KBM-7 (cell line): ENCODE results near the gene ASTN2.
A peak's percentile ranks its signal among the peaks of the same experiment; 100 is the strongest.

Experiments
- DNase-seq: peaks from one replicate; pipeline ENCODE4 v3.0.0-alpha.2; 2015
- in situ Hi-C: fragments of 300-500 bp; cut with MboI; formaldehyde crosslinking; loops from 2 replicates; pipeline ENCODE4 v1.14.3; 2020; ENCODE audit warnings: low sequenced_read_pairs, low pct_unique_long_range_greater_than_20kb, mixed read lengths

The ASTN2 gene

DNA sequence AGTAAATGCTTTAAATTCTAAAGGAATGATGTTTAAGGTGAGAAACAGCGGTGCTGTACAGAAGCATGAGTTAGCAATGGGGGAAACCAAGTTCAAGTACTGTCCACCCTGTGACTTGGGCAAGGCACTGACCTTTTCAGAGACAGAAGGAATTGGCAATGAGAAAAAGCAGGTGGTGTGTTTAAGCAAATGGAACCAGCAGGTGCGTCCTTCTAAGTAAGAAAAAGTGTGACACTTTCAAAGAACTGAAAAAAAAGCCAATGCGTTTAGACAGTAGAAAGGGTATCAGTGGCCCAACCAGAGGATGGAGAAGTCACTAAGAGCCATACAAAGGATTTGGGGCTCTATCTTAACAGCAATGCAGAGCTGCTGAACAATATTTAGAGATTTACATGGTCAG is 1010.6 kb downstream of the ASTN2 start:
- in situ Hi-C loops: no loop called here
- DNase-seq: no peak

DNA sequence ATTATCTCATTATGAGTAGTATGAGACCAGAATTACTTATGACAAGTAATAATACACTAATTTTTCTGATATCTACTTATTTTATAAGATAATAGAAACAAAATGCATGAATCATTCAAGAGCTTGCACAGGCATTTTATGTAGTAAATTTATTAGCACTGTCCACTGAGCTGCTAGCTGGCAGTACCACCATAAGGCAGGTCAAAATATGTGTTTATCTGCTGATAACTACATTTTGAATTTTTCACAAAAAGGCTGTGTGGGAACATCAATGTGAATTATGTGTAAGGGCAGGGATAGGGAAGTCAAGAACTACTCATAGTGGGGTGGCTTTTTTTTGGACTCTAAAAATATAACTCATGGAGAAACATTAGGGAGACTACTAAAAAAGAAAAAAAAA is 1011.7 kb downstream of the ASTN2 start:
- in situ Hi-C loops: no loop called here
- no peak for DNase-seq

DNA sequence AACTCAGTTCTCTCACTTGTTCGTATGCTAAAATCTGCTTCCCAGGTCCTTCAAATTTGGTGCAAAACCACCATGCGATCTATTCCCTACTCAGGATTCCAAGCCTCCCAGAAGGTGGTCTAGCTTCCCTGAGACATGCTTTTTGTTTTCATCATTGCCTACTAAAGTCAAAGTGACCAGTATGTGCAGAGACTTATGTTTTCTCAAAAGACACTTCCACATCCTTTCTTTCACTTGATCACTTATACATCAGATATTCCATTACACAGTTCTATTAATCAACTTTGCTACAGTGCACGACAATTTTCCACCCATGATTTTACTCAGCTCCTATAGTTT is 1019.2 kb downstream of the ASTN2 start:
- no peak for DNase-seq
- in situ Hi-C loops: no loop called here

DNA sequence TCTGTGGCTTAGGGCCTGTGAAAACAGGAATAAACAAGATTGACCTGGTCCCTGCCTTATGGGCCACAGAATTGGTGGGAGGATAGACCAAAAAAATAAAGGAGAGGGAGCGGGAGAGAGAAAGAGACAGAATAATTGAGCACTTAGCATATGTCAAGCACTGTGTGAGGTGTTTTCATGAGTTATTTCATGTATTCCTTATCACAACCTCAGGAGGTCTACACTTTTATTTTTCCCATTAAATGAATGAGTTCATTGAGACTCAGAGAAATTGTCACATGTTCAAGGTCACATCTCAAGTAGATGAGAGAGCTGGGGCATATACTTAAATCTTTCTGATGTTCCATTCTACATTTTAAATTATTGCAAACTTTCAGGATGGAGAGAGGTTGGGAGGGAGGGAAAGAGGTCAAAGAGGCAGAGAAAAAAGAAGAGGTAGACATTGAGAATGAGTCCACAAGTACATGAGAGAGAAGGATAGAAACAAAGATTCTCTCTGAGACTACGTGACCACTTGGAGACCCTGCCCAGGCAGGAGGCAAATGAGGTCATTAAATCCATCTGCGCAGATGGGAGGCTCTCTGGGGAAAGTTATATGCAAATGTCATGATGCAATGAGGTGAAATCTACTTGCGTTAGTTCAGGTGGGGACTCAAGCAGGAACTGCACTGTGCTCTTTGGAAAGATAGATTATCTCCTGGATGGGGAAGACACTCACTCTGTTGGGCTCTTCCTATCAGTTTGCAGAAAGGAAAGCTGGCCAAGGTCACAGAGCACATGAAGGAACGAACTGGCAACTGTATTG is 1019.8 kb downstream of the ASTN2 start:
- in situ Hi-C loops: no loop called here

DNA sequence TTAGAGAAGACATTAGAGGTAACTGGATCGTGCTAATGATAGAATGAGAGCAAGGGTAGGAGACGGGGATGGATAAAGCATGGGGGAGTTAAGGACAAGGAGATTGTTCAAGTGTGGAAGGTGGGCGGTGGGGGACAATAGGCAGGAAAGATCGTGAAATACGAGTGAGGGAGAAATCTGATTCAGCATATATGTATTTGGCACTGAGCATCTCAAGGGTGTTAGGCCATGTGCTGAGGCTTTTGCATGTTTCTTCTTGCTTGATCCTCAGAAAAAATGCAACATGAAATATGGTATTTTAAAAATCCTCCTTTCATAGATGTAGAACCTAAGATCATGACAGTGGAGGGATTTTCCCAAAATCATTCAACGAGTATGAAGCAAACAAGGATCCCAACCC is 1020.8 kb downstream of the ASTN2 start:
- in situ Hi-C loops: no loop called here
- DNase-seq: no peak

More for the DNA sequence above, 1019.8 kb downstream of the ASTN2 start:
- no peak for DNase-seq

DNA sequence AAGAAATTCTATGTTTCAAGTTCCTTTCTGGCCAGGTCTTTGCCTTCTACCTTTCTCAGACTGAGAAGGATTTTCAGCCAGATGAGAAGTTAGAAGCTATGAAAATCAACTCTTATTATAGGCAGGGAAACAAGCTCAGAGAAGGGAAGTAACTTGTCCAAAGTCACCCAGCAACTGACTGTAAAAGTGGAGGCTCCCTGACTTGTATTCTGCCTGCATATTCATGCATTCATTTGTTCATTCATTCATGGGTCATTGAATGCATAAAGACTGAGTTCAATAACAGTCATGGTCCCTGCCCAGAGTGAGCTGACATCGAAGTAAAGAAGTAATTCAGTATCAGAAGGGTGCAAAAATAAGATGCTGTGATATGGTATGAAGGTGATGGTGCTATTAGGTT is 1021.7 kb downstream of the ASTN2 start:
- DNase-seq: no peak
- in situ Hi-C loops: no loop called here

DNA sequence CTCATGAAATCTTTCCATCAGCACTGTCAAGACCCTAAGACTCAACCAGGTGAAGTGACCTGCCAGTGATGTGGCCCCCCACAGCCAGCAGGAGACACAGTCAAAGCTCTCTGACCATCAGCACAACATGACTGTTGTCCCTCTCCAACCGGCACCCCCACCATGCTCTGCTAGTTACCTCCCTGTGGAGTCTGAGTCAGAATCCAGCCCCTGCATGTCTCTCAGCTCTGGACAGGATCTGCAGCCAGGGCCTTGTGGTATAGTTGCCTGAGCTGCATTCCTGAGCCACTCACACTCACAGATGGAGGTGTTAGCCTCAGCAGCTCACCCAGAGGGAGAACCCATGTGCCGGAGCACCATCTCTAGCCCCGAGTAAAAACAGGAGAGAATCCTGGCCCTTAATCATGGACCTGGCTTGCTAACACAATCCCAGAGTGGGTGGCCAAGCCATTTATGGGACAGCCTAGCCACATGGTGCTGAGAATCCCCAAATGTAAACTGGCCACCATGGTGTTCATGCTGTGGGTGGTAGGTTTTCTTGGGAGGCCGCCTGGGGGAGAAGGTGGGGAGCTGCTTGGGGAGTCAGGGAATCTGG is 1023.5 kb downstream of the ASTN2 start:
- in situ Hi-C loops: no loop called here

DNA sequence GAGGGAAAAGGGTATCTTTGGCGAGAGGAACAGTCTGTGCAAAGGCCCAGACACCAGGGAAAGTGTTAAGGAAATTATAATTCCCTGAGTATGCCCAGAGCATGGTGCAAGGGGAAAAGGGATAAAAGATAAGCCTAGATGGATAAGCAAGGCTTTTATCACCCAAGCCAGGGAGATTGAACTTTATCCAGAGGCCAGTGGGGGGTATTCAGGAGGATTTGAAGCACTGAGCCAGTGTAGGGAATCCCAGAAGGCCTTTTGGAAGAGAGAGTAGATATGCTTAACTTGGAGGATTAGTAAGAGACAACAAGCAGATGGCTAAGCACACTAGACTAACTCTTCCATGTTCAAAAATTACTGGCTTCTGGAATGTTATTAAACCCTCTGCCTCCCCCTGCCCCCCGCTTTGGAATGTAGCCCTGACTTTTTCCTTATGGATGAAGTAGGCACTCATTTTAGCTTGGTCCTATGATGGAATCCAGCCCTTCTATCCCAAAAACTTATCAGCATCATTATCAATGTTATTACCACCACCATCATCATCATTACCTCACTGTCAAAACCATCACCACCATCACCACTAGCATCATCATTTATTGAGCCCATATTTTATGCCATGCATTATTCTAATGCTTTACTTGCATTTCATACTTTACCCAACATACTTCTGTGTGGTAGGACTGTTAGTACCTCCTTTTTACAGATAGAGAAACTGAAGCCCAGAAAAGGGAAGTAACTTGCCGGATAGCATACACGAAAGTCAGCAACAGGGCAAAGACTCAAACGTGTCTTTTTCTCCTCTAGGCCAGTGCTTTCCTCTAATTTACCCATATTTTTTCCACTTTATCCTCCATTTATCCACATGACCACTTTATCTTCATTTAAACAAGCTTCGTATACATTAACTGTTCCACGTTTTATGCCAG is 1024.3 kb downstream of the ASTN2 start:
- in situ Hi-C loops: no loop called here
- DNase-seq: peak; percentile 18

More for the DNA sequence above, 1023.5 kb downstream of the ASTN2 start:
- DNase-seq: no peak

DNA sequence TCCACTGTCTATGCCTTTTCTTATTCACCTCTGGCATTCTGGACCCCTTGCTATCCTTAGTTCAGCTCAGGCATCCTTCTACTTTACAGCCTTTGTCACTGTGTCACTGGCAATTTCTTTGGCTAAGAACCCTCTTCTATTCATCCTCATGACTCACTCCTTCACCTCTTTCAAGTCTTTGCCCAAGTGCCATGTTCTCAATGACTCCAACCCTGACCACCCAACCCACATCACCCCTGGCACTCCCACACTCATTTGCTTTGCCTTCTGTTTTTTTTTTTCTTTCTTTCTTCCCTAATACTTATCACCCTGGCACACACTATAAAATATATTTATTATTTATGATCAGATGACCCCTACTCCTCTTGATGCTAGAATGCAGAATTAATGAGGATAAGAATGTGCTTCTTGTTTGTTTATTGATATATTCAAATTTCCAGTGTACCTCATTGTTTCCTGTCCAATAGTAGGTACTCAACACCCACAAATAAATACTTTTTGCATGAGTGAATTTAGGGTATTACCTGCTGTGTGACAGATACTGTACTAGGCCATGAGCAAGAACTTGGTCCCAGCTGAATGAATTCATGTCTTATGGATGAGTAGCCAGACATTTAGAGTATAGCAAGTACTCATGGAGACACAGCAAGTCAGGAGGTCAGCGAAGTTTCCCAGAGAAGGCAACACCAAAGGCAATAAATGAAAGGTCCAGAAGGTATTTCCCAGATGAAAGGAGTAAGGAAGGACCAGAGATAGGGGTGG is 1025.1 kb downstream of the ASTN2 start:
- no peak for DNase-seq
- in situ Hi-C loops: no loop called here

DNA sequence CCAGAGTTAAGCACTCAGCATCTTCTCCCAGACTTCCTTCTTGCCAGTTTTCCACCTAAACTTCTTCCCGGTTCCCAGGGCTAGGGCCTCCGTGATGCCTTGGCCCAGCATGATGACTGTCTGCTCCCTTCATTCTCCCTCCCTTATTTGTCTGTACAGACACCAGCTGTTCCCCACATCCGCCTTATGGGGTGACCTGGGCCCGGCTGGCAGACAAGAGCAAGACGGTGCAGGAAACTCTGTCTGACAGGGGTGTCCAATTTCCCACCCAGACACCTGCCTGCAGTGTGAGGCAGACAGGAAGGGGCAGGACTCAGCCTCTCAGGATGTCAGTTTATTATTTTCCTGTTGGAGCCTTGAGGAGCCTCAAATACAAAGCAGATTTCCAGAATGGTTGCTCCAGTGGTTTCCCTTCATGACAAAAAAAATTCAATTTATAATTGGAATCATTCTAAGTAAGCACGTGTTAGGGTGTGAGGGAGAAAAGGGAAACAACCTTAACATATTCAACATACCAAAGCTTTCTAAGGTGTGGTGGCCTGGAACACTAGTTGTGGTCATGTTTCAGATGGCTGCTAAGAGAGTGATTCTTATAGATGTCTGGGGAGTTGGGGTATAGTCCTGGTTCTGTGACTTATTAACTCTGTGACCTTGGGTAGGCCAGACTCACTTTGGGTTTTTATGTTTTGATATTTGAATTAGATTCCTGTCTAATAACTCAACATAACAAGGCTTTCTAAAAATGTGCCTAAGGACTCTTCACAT is 1026.7 kb downstream of the ASTN2 start:
- DNase-seq: no peak
- in situ Hi-C loops: no loop called here

DNA sequence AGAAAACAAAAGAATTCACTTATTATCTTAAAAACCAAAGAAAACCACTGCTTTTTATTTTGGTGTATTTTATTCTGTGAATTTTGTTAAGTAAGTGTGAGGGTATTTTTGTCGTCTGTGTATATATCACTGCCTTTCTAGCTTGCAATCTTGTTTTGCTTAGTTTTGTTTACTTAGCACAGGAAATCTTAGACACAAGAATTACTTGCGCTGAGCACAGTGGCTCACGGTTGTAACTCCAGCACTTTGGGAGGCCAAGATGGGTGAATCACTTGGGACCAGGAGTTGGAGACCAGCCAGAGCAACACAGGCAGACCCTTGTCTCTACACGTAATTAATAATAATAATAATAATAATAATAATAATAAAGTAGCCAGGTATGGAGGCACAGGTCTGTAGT is 1030.9 kb downstream of the ASTN2 start:
- in situ Hi-C loops: no loop called here
- DNase-seq: no peak

DNA sequence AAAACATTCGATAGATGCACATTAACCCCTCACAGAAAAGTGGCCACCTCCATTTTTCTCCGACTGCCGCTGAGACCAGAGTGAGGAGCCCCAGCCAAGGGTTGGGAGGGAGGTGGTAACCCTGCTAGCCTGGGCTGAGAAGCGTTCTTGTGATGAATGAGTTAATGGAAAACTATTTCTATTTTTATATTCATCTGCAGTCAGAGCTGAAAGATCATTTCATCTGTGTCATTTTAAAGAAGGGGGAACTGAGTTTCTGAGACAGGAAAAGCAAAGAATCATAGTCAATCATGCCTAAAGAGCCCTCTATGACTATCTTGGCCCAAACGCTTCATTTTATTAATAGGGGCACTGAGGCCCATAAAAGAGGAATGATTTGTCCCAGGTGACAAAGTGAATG is 1031.7 kb downstream of the ASTN2 start:
- no peak for DNase-seq
- in situ Hi-C loops: no loop called here

DNA sequence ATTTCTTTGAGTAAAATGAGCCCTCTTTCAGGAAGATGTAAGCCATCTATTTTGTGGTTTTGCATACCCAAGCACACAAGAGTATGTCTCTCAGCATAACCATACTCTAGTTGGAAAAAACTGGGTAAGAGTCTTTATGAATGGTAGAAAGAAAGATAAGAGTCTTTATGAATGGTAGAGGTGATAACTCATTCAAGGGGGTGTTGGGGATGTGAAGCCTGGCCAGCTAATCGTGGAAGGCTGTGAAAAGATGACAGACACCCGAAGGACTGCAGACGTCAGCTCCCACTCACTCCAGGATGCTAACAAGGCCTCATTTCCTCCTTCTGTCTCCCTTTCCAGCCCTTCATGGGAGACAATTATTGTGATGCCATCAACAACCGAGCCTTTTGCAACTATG is 1032.8 kb downstream of the ASTN2 start:
- no peak for DNase-seq
- in situ Hi-C loops: no loop called here

DNA sequence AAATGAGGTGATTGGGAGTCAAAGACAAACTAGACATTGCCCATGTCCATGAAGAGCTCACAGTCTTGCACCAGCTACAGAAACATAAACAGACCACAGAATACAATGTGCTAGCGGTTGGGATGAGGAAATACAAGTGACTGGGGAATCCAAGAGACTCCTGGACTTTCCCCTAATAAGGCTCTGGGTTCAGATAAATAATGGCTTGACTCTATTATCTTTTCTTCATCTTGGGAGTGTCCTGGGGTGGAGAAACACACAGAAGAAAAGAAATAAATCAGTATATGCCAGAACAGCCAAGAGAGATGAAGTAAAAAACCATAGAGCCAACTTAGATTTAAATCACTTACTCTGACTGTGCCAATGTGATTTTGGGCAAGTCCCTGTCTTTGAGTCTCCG is 1033.5 kb downstream of the ASTN2 start:
- no peak for DNase-seq
- in situ Hi-C loops: no loop called here

DNA sequence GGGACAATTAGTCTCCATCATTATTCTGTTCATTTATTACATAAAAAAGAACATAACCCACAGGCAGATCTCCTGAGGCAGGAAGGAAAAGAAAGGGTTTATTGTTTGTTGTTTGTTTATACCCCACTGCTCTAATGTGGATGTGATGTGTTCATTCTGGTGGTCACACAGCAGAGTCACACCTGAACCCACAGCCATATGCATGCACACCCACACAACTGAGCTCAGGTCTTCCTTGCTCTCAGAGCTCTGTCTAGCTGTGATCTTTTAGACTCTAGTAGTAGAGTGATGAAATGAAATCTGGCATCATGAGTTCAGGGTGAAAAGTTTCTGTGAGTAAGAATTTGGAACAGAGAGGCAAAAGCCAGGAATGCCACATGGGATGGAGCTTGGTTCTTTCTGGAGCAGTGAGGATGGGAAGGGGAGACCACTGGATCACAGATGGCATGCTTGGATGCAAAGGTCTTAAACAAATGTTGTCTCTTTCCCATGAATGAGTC is 1034.3 kb downstream of the ASTN2 start:
- in situ Hi-C loops: no loop called here
- DNase-seq: no peak

DNA sequence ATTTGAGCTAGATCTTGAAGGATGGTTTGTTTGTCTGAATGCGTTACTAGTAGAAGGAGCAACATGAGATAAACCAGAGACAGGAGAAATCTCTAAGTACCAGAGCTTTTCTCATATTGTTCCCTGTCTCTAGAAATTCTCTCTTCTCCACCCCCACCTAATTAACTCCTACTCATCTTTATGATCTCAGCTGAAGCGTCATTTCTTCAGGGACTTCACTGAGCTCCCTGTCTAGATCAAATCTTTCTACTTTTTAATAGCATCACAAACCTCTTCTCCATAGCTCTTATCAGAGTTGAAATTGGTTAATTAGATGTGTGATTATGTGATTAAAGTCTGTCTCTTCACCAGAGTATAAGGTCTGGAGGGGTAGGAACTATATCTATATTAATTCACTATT is 1035.0 kb downstream of the ASTN2 start:
- in situ Hi-C loops: no loop called here
- DNase-seq: no peak

DNA sequence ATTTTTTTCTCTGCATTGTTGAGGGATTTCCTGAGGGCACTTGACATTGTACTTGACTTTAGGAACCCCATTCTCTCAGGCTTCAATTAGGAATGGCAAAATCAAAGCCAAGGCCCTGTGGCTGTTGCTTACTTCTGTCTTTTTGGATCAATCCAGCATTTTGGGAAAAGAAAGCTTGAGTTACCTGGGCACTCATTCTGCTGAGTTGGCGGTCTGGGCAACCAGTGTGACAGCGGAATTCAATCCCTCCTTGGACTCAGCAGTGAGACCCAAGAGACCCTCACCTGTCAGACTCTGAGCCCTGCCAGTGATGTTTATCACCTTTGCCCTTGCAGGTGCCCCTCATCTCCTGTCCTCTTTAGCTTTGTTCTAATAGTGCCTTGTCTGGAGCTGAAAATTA is 1036.0 kb downstream of the ASTN2 start:
- in situ Hi-C loops: no loop called here
- no peak for DNase-seq

DNA sequence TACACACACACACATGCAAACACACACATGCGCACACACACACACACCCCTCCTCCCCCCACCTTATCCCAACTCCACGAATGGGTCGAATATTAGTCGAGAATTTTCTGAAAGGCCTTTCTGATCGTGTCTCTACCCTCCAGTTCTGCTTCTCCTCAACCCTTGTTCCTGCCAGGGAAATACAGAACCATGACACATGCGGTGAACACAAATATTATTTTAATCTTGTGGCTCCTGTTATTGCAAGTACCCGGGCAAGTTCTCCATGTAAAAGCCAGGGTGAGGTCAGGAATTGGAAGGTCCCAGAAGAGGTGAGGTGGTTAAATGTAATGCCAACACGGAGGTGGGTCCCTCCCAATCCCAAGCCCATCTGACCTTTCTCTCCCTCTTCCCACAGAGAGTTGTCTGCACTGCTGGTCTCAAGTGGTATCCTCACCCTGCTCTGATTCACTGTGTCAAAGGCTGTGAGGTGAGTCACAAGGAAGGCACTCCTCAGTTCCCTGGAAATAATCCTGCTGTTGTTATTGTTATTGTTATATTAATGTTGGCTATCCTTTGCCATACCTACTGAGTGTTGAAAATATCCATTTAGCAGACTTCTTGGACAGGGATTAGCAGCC is 1037.6 kb downstream of the ASTN2 start:
- no peak for DNase-seq
- in situ Hi-C loops: no loop called here
